ENCODE results near the gene TTC12. TPM values are rescaled to one million over a fixed set of nuclear protein-coding genes. Genes with fewer than 3 reads are reported as not detected.
"Not testable (repeated sequence)": the region's sequence is repeated elsewhere in the genome, so short reads cannot be mapped to it uniquely, and the experiment has no call there.

Gene TTC12
- total RNA-seq, 1 donor from 2014 or later: 5.3 TPM

GRCh38 chr11:113281052-113281725 lies 33.2 kb upstream of the TTC12 start:
- intact Hi-C loops (cut with DNase I): loop anchor here (10.0 kb wide), 1 partner anchor 316 kb away; the partner anchor contains the start of gene NCAM1
- ATAC-seq: no peak

GRCh38 chr11:113282898-113283437 lies 31.4 kb upstream of the TTC12 start:
- DNase-seq (ENCODE audit: missing footprints) (no peak), ATAC-seq (no peak)
- intact Hi-C loops (cut with DNase I): loop anchor here (10.0 kb wide), 1 partner anchor 318 kb away; the partner anchor contains the start of gene NCAM1

More at GRCh38 chr11:113281052-113281725, 33.2 kb upstream of the TTC12 start:
- DNase-seq (ENCODE audit: missing footprints): no peak

- no peak for ATAC-seq
- DNase-seq (ENCODE audit: missing footprints): no peak
- intact Hi-C loops (cut with DNase I): loop anchor here (10.0 kb wide), 1 partner anchor 319 kb away; the partner anchor contains the start of gene NCAM1
These were observed 30.5 kb upstream of the TTC12 start for GRCh38 chr11:113283881-113284280.

GRCh38 chr11:113286009-113286408 lies 28.4 kb upstream of the TTC12 start:
- intact Hi-C loops (cut with DNase I): loop anchor here (5.0 to 10.0 kb wide), 3 partner anchors 321 to 994 kb away; partner anchors contain the start of gene NCAM1
- no peak for ATAC-seq

GRCh38 chr11:113286509-113287497 lies 27.6 kb upstream of the TTC12 start:
- ATAC-seq (peak; percentile 45), DNase-seq (ENCODE audit: missing footprints) (no peak)

More at GRCh38 chr11:113286009-113286408, 28.4 kb upstream of the TTC12 start:
- no peak for DNase-seq (ENCODE audit: missing footprints)

GRCh38 chr11:113287801-113288200 lies 26.6 kb upstream of the TTC12 start:
- no peak for DNase-seq (ENCODE audit: missing footprints)
- intact Hi-C loops (cut with DNase I): loop anchor here (2.0 to 10.0 kb wide), 4 partner anchors 323 to 996 kb away; partner anchors contain the start of gene NCAM1
- ATAC-seq: no peak

More at GRCh38 chr11:113286509-113287497, 27.6 kb upstream of the TTC12 start:
- intact Hi-C loops (cut with DNase I): loop anchor here (5.0 to 10.0 kb wide), 3 partner anchors 322 to 995 kb away; partner anchors contain the start of gene NCAM1

GRCh38 chr11:113288286-113288863 lies 26.0 kb upstream of the TTC12 start:
- intact Hi-C loops (cut with DNase I): loop anchor here (2.0 to 10.0 kb wide), 4 partner anchors 324 to 996 kb away; partner anchors contain the start of gene NCAM1
- DNase-seq (ENCODE audit: missing footprints) (no peak), ATAC-seq (no peak)

GRCh38 chr11:113289431-113290187 lies 24.8 kb upstream of the TTC12 start:
- DNase-seq (ENCODE audit: missing footprints): no peak
- intact Hi-C loops (cut with DNase I): loop anchor here (2.0 to 10.0 kb wide), 4 partner anchors 325 to 997 kb away; partner anchors contain the start of gene NCAM1
- peak; percentile 77 for ATAC-seq

GRCh38 chr11:113293936-113294335 lies 20.4 kb upstream of the TTC12 start:
- no peak for ATAC-seq
- intact Hi-C loops (cut with DNase I): no loop called here

GRCh38 chr11:113295993-113296392 lies 18.4 kb upstream of the TTC12 start:
- ATAC-seq (no peak), DNase-seq (ENCODE audit: missing footprints) (no peak)
- intact Hi-C loops (cut with DNase I): no loop called here

More at GRCh38 chr11:113293936-113294335, 20.4 kb upstream of the TTC12 start:
- DNase-seq (ENCODE audit: missing footprints): no peak

GRCh38 chr11:113296447-113297205 lies 17.8 kb upstream of the TTC12 start:
- DNase-seq (ENCODE audit: missing footprints): no peak
- intact Hi-C loops (cut with DNase I): no loop called here
- ATAC-seq: no peak

- ATAC-seq; DNase-seq (ENCODE audit: missing footprints); intact Hi-C loops (cut with DNase I): not testable (repeated sequence)
These were observed 15.9 kb upstream of the TTC12 start for GRCh38 chr11:113298496-113298895.

- ATAC-seq (no peak), DNase-seq (ENCODE audit: missing footprints) (no peak)
- intact Hi-C loops (cut with DNase I): loop anchor here (1.0 to 10.0 kb wide), 3 partner anchors 228 to 490 kb away; no protein-coding TSS in a partner anchor
These were observed 9.5 kb upstream of the TTC12 start for GRCh38 chr11:113304916-113305315.

GRCh38 chr11:113305440-113306336 lies 8.7 kb upstream of the TTC12 start:
- peak; percentile 88 for ATAC-seq
- intact Hi-C loops (cut with DNase I): loop anchor here (1.0 to 10.0 kb wide), 3 partner anchors 227 to 489 kb away; no protein-coding TSS in a partner anchor
- DNase-seq (ENCODE audit: missing footprints): peak; percentile 87

GRCh38 chr11:113308601-113309000 lies 5.8 kb upstream of the TTC12 start:
- no peak for DNase-seq (ENCODE audit: missing footprints)
- intact Hi-C loops (cut with DNase I): loop anchor here (10.0 kb wide), 1 partner anchor 486 kb away; no protein-coding TSS in a partner anchor
- ATAC-seq: no peak

GRCh38 chr11:113311536-113311935 lies 2.8 kb upstream of the TTC12 start:
- DNase-seq (ENCODE audit: missing footprints) (no peak), ATAC-seq (no peak)
- intact Hi-C loops (cut with DNase I): no loop called here

All from Right ventricle myocardium inferior (tissue), 1 donor.